HFF-Myc (cell line): ENCODE results near the gene IMPG2.

Source experiments
- DNase-seq: peaks from one replicate; pipeline ENCODE4 v3.0.0-alpha.2; 2011; ENCODE audit warnings: low read depth; ENCODE audit errors: extremely low read depth
- H3K4me3 ChIP-seq: replicated peaks from 2 replicates; pipeline ENCODE4 v1.5.1; 2011; ENCODE audit warnings: low read depth, mild to moderate bottlenecking, control low read depth, low read length
- TF ChIP-seq, protein P1 (sequence below): IDR thresholded peaks from 2 replicates; pipeline ENCODE4 v1.5.1; 2012; ENCODE audit warnings: mild to moderate bottlenecking, low read depth, low read length, control low read depth; ENCODE audit errors: missing control alignments

The IMPG2 gene

DNA sequence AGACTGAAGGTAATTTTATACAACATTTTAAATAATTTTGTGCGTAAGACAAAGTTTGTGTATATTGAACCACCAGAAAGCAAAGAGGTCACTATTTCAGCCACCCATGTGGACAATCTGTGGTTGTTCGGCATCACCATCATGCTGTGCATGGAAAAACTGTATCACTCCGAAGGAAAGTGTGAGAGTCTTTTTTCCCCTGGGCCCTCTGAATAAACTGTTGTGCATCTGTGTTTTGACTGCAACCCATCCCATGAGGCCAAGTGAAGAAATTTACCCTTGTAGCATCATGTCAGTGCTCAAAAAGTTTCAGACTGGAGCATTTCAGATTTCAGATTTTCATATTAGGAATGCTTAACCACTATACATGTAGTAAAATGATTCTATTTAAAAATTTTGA, 85.3 kb downstream of the IMPG2 start:
- TF ChIP-seq, protein P1, sequence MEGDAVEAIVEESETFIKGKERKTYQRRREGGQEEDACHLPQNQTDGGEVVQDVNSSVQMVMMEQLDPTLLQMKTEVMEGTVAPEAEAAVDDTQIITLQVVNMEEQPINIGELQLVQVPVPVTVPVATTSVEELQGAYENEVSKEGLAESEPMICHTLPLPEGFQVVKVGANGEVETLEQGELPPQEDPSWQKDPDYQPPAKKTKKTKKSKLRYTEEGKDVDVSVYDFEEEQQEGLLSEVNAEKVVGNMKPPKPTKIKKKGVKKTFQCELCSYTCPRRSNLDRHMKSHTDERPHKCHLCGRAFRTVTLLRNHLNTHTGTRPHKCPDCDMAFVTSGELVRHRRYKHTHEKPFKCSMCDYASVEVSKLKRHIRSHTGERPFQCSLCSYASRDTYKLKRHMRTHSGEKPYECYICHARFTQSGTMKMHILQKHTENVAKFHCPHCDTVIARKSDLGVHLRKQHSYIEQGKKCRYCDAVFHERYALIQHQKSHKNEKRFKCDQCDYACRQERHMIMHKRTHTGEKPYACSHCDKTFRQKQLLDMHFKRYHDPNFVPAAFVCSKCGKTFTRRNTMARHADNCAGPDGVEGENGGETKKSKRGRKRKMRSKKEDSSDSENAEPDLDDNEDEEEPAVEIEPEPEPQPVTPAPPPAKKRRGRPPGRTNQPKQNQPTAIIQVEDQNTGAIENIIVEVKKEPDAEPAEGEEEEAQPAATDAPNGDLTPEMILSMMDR, result no peak
- DNase-seq, result no peak
- H3K4me3 ChIP-seq, result no peak overlapping the region

DNA sequence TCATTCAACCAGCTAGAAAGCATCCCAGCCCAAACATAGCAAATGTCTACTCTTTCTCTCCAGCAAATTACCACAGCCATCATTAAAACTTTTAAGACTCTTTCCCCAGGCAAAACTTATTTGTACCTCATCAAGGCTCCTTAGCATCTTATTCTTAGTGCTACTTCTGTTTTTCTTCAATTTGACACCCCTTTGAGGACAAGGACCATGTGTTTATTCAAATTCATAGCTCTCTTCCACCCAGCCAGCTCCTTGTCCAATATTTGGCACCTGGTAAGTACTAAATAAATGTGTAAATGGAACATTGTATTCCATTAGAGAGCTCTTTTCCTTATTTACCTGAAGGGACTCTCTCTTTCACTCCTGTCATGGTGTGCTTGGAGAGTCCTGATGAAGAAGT, 89.8 kb downstream of the IMPG2 start:
- no peak for DNase-seq
- TF ChIP-seq, protein P1, result no peak
- no peak overlapping the region for H3K4me3 ChIP-seq

DNA sequence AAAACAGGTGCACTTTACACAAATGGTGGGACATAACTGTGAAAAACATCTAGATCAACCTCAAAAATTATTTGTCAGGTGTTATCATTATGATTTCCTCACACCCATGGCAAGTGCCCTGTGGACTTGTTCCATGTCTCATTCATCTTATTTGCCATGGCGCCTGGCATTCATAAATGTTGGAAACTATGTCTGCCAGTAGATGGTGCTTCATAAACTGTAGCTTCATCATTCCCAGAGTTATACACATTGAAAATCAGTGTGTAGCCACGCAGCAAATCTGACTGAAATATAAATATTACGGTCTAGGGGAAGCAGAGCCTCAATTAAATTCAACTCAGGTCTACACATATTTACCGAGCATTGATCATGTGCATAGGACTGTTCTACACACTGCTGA, 90.7 kb downstream of the IMPG2 start:
- DNase-seq, result no peak
- no peak overlapping the region for H3K4me3 ChIP-seq
- TF ChIP-seq, protein P1, result peak; percentile 6

DNA sequence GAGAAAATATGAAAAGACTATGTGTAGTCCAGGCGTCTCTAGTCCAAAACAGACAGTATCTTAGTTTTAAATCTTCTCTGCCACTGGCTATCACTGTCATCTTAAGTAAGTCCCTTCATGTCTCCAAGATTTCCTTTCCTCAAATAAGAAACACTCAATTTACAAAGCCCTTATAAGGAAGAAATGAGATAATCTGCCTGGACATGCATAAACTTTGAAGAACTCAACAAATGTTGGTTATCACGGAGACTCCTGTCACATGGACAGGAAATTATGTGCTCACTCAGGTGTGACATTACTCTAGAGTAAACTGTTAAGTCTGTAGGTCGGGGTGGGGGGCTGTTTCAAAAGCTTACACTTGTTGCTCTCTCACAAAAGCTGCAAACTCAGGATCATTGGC, 91.9 kb downstream of the IMPG2 start:
- TF ChIP-seq, protein P1, result no peak
- DNase-seq, result no peak
- no peak overlapping the region for H3K4me3 ChIP-seq

DNA sequence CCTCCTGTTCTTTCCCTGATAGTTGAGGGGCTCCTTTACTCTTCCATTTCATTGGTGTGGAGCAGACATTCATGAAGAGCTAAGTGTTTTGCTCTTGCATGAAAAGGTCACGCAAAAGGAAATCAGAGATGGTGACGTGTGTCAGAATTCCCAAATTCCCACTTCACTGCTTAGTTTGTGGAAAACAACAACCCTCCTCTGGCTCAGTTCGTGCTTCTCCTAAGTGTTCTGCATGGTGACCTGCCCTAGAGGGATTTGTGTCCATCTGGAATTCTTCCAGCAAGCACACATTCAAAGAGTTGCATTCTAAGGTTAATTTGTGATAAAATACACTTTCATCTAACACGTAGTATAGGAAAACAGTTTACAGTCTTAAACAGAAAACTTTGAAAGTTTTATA, 95.6 kb downstream of the IMPG2 start:
- TF ChIP-seq, protein P1, result no peak
- DNase-seq, result no peak
- no peak overlapping the region for H3K4me3 ChIP-seq

DNA sequence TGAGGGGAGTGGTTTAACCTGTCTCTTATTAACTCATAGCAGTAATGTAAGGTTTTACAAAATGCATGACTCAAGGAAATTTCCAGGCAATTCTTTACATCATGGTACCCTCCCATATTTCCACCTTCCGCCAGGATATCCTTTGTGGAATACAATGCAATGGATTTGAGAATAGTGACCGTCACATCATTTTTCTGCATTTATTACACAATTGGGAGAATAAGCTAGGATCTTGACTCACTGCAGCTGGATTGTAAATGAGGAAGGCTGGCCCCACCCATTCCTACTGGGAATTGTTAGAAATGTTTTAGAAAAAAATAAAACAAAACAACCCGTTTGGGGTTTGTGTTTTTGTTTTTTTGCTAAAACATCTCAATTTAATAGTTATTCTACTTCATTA, 97.4 kb downstream of the IMPG2 start:
- TF ChIP-seq, protein P1, result no peak

DNA sequence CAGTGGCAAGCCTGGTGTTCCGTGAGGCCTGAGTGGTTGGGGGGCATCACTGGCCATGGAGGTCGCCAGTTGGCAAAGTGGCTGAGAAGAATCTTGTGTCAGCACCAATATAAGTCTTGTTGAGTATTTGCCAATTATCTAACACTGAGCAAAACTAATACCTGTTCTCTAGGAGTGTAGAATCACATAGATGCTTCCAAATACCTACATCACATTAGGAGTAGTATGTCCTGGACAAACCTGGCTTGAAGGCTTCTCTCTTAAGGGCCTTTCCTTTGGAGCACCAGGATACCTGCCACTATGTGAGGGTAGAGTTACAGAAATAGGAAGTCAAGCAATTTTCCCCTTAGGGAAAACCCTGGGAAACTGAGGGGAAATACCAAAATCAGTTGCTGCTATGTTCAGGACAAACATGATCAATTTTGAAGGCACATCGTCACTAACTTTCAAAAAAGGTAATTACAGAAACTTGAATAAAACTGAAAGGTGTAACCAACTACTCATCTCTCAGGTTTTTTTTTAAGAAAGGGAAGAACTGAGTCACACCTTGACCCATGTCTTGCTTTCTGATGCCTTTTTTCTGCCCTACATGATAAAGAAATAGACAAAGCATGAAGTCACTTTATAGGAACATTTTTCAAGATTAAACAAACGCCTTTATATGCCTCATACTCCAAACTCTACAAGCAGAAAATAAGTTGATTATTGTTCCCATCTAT, 100.4 kb downstream of the IMPG2 start:
- TF ChIP-seq, protein P1, result no peak
- no peak overlapping the region for H3K4me3 ChIP-seq
- DNase-seq, result no peak

More for the DNA sequence above, 97.4 kb downstream of the IMPG2 start:
- DNase-seq, result no peak
- no peak overlapping the region for H3K4me3 ChIP-seq
